ENCODE results near the gene DOCK7.

The DOCK7 gene

GRCh38 chr1:62523860-62524259 lies 164.3 kb downstream of the DOCK7 start:
- no peak overlapping the region for H3K4me3 ChIP-seq (ENCODE audit: low read length)
- no peak for TF ChIP-seq CTCF (conservative IDR thresholded peaks at IDR 0.05; ENCODE audit: low read length)
- DNase-seq (ENCODE audit: low read depth): no peak

GRCh38 chr1:62516600-62516999 lies 171.6 kb downstream of the DOCK7 start:
- no peak overlapping the region for H3K4me3 ChIP-seq (ENCODE audit: low read length)
- TF ChIP-seq CTCF (conservative IDR thresholded peaks at IDR 0.05; ENCODE audit: low read length): no peak
- DNase-seq (ENCODE audit: low read depth): no peak

GRCh38 chr1:62514746-62515423 lies 173.3 kb downstream of the DOCK7 start:
- no peak overlapping the region for H3K4me3 ChIP-seq (ENCODE audit: low read length)
- TF ChIP-seq CTCF (conservative IDR thresholded peaks at IDR 0.05; ENCODE audit: low read length): no peak
- DNase-seq (ENCODE audit: low read depth): peak; percentile 43

- TF ChIP-seq CTCF (conservative IDR thresholded peaks at IDR 0.05; ENCODE audit: low read length): no peak
- no peak overlapping the region for H3K4me3 ChIP-seq (ENCODE audit: low read length)
- DNase-seq (ENCODE audit: low read depth): no peak
These were observed 175.2 kb downstream of the DOCK7 start for GRCh38 chr1:62513013-62513412.

GRCh38 chr1:62509028-62509427 lies 179.2 kb downstream of the DOCK7 start:
- no peak for DNase-seq (ENCODE audit: low read depth)
- H3K4me3 ChIP-seq (ENCODE audit: low read length): no peak overlapping the region
- no peak for TF ChIP-seq CTCF (conservative IDR thresholded peaks at IDR 0.05; ENCODE audit: low read length)

- peak; percentile 59 for DNase-seq (ENCODE audit: low read depth)
- H3K4me3 ChIP-seq (ENCODE audit: low read length): no peak overlapping the region
- TF ChIP-seq CTCF (conservative IDR thresholded peaks at IDR 0.05; ENCODE audit: low read length): peak; percentile 73
These were observed 179.9 kb downstream of the DOCK7 start for GRCh38 chr1:62508187-62508758.

GRCh38 chr1:62500210-62500609 lies 188.0 kb downstream of the DOCK7 start:
- no peak overlapping the region for H3K4me3 ChIP-seq (ENCODE audit: low read length)
- no peak for TF ChIP-seq CTCF (conservative IDR thresholded peaks at IDR 0.05; ENCODE audit: low read length)
- no peak for DNase-seq (ENCODE audit: low read depth)

Measured in AG10803 (cell line).